Activated CD8-positive, alpha-beta T cell treated with anti-CD3 and anti-CD28 coated beads for 36 hours (primary cell): ENCODE data around the gene MRPL37. TPM values are rescaled to one million over a fixed set of nuclear protein-coding genes. Genes with fewer than 3 reads are reported as not detected.
"Not testable (repeated sequence)": the region's sequence is repeated elsewhere in the genome, so short reads cannot be mapped to it uniquely, and the experiment has no call there.

Experiments used
- ATAC-seq: fragments of 200-7000 bp; cut with Tn5 transposase; one replicate; pipeline ENCODE4 v1.10.0; 2021; ENCODE audit warnings: mild to moderate bottlenecking, moderate library complexity
- CTCF ChIA-PET: fragments of 350-600 bp; sonication (Branson Sonifier 250); formaldehyde crosslinking; loops from one replicate; lab custom pipeline; 2021; ENCODE audit warnings: antibody characterized with exemption; lab: Charles Lee
- POLR2A ChIA-PET: fragments of 350-600 bp; sonication (Branson Sonifier 250); formaldehyde crosslinking; loops from one replicate; lab custom pipeline; 2021; ENCODE audit warnings: antibody characterized with exemption; lab: Charles Lee
- DNase-seq: peaks from one replicate; pipeline ENCODE4 v3.0.0-alpha.2; 2020
- H3K27ac Mint-ChIP-seq: one replicate; pipeline ENCODE4 v1.8.0; 2021; ENCODE audit warnings: mild to moderate bottlenecking, mixed read lengths
- H3K27me3 Mint-ChIP-seq: one replicate; pipeline ENCODE4 v1.8.0; 2021; ENCODE audit warnings: mixed read lengths
- H3K36me3 Mint-ChIP-seq: one replicate; pipeline ENCODE4 v1.8.0; 2021; ENCODE audit warnings: low read depth, mixed read lengths
- H3K4me1 Mint-ChIP-seq: one replicate; pipeline ENCODE4 v1.8.0; 2021; ENCODE audit warnings: low read depth, mixed read lengths
- H3K4me3 Mint-ChIP-seq: one replicate; pipeline ENCODE4 v1.8.0; 2021; ENCODE audit warnings: mild to moderate bottlenecking, moderate library complexity, mixed read lengths
- H3K9me3 Mint-ChIP-seq: one replicate; pipeline ENCODE4 v1.8.0; 2021; ENCODE audit warnings: mixed read lengths
- intact Hi-C: fragments of 100-400 bp; cut with micrococcal nuclease; formaldehyde crosslinking; loops from one replicate; pipeline ENCODE4 v1.10.0; 2022
- total RNA-seq, 2 experiments: library from RNA; stranded (reverse); gene quantifications; one replicate each; pipeline ENCODE4 v1.2.3, GENCODE V29; 2021
- TF ChIP-seq, protein P1 (sequence below): fragments of 200-600 bp; IDR thresholded peaks from one replicate; pipeline ENCODE4 v1.8.0; 2022; ENCODE audit warnings: antibody characterized with exemption, mild to moderate bottlenecking

Gene MRPL37
- total RNA-seq, 2 experiments from 2014 or later: 194 to 198 TPM

DNA sequence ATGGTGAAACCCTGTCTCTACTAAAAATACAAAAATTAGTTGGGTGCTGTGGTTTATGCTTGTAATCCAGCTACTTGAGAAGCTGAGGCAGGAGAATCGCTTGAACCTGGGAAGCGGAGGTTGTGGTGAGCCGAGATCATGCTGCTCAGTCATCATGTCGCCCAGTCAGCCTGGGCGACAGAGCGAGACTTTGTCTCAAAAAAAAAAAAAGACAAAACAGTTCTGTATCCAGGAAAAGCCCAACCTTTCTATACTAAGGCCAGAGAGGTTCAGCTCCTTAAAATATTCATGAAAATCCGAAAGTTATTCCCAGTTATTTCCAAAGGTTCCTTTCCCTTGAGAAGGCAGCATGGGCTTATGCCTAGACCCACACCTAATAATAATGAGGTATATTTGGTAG, 4.2 kb downstream of the MRPL37 start:
- TF ChIP-seq, protein P1, sequence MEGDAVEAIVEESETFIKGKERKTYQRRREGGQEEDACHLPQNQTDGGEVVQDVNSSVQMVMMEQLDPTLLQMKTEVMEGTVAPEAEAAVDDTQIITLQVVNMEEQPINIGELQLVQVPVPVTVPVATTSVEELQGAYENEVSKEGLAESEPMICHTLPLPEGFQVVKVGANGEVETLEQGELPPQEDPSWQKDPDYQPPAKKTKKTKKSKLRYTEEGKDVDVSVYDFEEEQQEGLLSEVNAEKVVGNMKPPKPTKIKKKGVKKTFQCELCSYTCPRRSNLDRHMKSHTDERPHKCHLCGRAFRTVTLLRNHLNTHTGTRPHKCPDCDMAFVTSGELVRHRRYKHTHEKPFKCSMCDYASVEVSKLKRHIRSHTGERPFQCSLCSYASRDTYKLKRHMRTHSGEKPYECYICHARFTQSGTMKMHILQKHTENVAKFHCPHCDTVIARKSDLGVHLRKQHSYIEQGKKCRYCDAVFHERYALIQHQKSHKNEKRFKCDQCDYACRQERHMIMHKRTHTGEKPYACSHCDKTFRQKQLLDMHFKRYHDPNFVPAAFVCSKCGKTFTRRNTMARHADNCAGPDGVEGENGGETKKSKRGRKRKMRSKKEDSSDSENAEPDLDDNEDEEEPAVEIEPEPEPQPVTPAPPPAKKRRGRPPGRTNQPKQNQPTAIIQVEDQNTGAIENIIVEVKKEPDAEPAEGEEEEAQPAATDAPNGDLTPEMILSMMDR: no peak
- Mint-ChIP-seq H3K4me3 (no peak overlapping the region), H3K4me1 (peaks cover 35% of the 10 kb centered on the region), H3K27ac (no peak overlapping the region), H3K36me3 (peaks cover 48% of the 10 kb centered on the region), H3K9me3 (no peaks in the 10 kb centered on the region), H3K27me3 (no peaks in the 10 kb centered on the region)
- DNase-seq (no peak), ATAC-seq (no peak)
- POLR2A ChIA-PET: interaction anchor here (0.8 kb wide), 2 partner anchors 14 to 64 kb away, joined by 3 read pairs; no protein-coding TSS in a partner anchor
- CTCF ChIA-PET: interaction anchor here (1.2 kb wide), 1 partner anchor 23 kb away, joined by 3 read pairs; no protein-coding TSS in a partner anchor
- intact Hi-C loops: loop anchor here (5.0 to 10.0 kb wide), 2 partner anchors 201 to 283 kb away; partner anchors contain the start of gene SSBP3

DNA sequence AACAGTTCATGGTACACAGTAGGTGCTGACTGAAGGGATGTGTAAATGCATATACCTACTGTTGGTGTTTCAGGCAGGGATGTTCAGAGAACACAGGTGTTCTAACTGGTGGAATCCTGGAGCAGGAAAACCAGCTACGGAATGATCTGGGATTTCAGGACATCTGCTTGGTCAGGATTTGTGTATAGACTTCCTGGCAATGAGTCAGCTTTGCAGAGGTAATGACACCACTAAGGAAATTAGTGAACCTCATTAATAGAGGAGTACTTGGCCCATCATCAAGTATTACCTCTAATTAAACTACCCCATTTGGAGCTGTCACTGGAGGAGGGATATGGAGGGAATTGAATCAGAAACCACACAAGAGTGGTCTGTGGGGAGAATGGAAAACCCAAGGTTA, 7.3 kb downstream of the MRPL37 start:
- no peaks in the 10 kb centered on the region for H3K27me3 Mint-ChIP-seq
- intact Hi-C loops: loop anchor here (10.0 kb wide), 1 partner anchor 198 kb away; the partner anchor contains the start of gene SSBP3
- ChIA-PET CTCF (no interaction called here), POLR2A (interaction anchor here (0.6 kb wide), 1 partner anchor 109 kb away, joined by 6 read pairs; no protein-coding TSS in a partner anchor)
- ATAC-seq: no peak
- H3K4me3 Mint-ChIP-seq: no peak overlapping the region
- no peaks in the 10 kb centered on the region for H3K9me3 Mint-ChIP-seq
- no peak for DNase-seq
- peaks cover 18% of the 10 kb centered on the region for H3K4me1 Mint-ChIP-seq
- no peak overlapping the region for H3K27ac Mint-ChIP-seq
- H3K36me3 Mint-ChIP-seq: peaks cover 60% of the 10 kb centered on the region
- TF ChIP-seq, protein P1: no peak

DNA sequence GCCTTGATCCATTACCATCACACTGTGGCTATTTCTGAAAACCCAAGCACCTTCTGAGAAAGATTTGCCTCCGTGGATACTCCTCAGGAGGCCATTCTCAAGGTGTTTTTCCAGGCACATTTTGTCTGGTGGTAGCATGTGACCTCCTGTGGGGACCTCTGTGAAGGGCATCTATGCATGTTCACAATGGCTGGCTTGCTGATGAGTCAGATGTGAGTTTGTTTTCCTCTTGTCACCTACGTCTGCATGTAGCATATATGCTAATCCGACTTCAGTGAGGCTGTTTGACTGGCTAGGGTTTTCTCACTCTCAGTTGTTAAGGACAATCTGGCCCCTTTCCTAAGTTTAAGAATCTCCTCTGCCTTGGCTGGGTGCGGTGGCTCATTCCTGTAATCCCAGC, 7.9 kb downstream of the MRPL37 start:
- Mint-ChIP-seq H3K27ac (peak overlapping the region; percentile 47), H3K4me1 (peaks cover 13% of the 10 kb centered on the region), H3K36me3 (peaks cover 60% of the 10 kb centered on the region)
- H3K9me3 Mint-ChIP-seq, H3K27me3 Mint-ChIP-seq, DNase-seq, H3K4me3 Mint-ChIP-seq, POLR2A ChIA-PET, CTCF ChIA-PET: not testable (repeated sequence)
- ATAC-seq: peak; percentile 42
- intact Hi-C loops: loop anchor here (10.0 kb wide), 1 partner anchor 197 kb away; the partner anchor contains the start of gene SSBP3

DNA sequence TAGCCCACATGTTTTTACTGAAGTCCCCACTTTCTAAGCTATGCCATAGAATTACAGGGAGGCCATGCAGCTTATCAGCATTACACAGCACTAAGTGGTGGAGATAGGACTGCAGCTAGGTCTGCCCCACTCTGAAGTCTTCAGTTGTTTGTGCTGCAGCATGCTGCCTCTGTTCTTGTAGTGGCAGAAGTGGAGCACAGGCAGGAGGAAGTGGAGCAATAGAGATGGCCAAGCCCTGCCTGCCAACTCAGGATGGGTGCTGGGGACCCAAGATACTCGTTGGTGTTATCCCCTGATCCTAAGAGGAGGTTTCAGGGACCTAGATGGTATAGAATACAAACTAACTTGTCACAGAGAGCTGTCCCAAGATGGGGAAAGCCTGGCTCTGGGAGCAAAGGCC, 12.9 kb downstream of the MRPL37 start:
- H3K4me3 Mint-ChIP-seq: no peak overlapping the region
- ATAC-seq: no peak

DNA sequence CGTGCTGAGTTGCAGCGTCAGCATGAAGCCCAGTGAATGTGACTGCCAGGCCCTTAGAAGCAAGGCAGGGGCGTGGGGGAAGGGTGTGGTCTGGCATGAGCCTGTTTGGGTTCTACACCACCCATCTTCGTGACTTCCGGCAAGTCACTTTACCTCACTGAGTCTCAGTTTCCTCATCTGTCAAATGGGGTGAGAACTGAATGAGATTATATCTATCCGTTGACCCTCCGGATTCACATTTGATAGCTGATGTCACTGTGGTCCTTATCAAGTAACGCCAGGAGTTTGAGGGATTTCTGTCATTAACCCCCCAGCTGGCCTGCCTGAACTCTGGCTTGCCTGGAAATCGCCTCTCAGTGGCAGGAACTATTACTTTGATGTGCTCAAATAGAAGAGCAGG, 15.6 kb downstream of the MRPL37 start:
- TF ChIP-seq, protein P1: no peak
- Mint-ChIP-seq H3K27me3 (no peaks in the 10 kb centered on the region), H3K4me3 (no peak overlapping the region), H3K36me3 (peaks cover 50% of the 10 kb centered on the region), H3K9me3 (no peaks in the 10 kb centered on the region), H3K4me1 (peaks cover 3% of the 10 kb centered on the region), H3K27ac (no peak overlapping the region)
- DNase-seq (no peak), ATAC-seq (no peak)
- ChIA-PET POLR2A (interaction anchor here (0.6 kb wide), 1 partner anchor 151 kb away, joined by 3 read pairs; no protein-coding TSS in a partner anchor), CTCF (no interaction called here)
- intact Hi-C loops: no loop called here

More for the DNA sequence above, 12.9 kb downstream of the MRPL37 start:
- intact Hi-C loops: no loop called here
- Mint-ChIP-seq H3K4me1 (peaks cover 3% of the 10 kb centered on the region), H3K36me3 (peaks cover 66% of the 10 kb centered on the region), H3K27me3 (no peaks in the 10 kb centered on the region), H3K9me3 (no peaks in the 10 kb centered on the region), H3K27ac (no peak overlapping the region)
- TF ChIP-seq, protein P1: no peak
- DNase-seq: no peak
- ChIA-PET POLR2A (no interaction called here), CTCF (interaction anchor here (1.3 kb wide), 1 partner anchor 10 kb away, joined by 3 read pairs; no protein-coding TSS in a partner anchor)
